Upper lobe of right lung (tissue), 1 donor: ENCODE results near the gene HNRNPUL1. TPM values are rescaled to one million over a fixed set of nuclear protein-coding genes. Genes with fewer than 3 reads are reported as not detected.

ENCODE experiments used
- ATAC-seq: fragments of 200-7000 bp; cut with Tn5 transposase; one replicate; pipeline ENCODE4 v1.9.1; 2020; ENCODE audit warnings: mild to moderate bottlenecking, moderate library complexity
- DNase-seq: peaks from one replicate; pipeline ENCODE4 v3.0.0-alpha.2; 2020
- H3K27ac ChIP-seq: fragments of 200-600 bp; one replicate; pipeline ENCODE4 v1.8.0; 2022
- H3K27me3 ChIP-seq: fragments of 200-600 bp; one replicate; pipeline ENCODE4 v1.8.0; 2022; ENCODE audit warnings: mild to moderate bottlenecking
- H3K36me3 ChIP-seq: fragments of 200-600 bp; one replicate; pipeline ENCODE4 v1.8.0; 2022
- H3K4me1 ChIP-seq: fragments of 200-600 bp; one replicate; pipeline ENCODE4 v1.8.0; 2022
- H3K4me3 ChIP-seq: fragments of 200-600 bp; one replicate; pipeline ENCODE4 v1.8.0; 2022; ENCODE audit warnings: mild to moderate bottlenecking
- H3K9me3 ChIP-seq: fragments of 200-600 bp; one replicate; pipeline ENCODE4 v1.8.0; 2022
- intact Hi-C: fragments of 100-400 bp; cut with DNase I; formaldehyde crosslinking; loops from one replicate; pipeline ENCODE4 v1.11.0; 2022
- total RNA-seq: library from RNA; stranded (reverse); fragmentation: NEBNext Ultra II Directional; extraction: Animal tissue kit (Norgen Biotek cat#: 25700); gene quantifications from one replicate; pipeline ENCODE4 v1.2.1, GENCODE V29; 2021
- TF ChIP-seq, protein P1 (sequence below): fragments of 200-600 bp; IDR thresholded peaks from one replicate; pipeline ENCODE4 v1.8.0; 2022; ENCODE audit warnings: antibody characterized with exemption
- donor health status: DM: no; HTN: yes; CAD: no; lungs with severe emphysema.

The HNRNPUL1 gene
- total RNA-seq, 1 donor from 2014 or later = 171 TPM

DNA sequence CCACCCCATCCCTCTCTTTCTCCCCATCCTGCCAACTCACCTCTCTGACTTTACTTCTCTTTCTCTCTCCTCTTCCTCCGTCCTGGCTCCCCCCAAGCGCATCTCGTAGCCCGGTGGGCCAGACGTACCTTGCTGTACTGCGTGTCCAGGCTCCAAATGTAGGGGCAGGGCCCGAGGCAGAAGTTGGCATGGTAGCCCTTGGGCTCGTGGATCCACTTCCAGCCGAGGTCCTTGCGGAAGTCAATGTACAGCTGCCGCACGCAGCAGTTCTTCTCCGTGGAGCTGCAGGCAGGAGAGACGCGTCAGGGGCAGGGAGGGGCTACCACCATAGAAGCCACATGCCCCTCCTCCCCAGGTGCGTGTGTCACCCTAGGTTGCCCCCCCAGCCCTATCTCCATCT, 67.8 kb downstream of the HNRNPUL1 start:
- Histone ChIP-seq H3K9me3 (no peaks in the 10 kb centered on the region), H3K36me3 (peaks cover 65% of the 10 kb centered on the region), H3K4me1 (peaks cover 34% of the 10 kb centered on the region), H3K4me3 (no peak overlapping the region), H3K27me3 (no peaks in the 10 kb centered on the region), H3K27ac (no peak overlapping the region)
- ATAC-seq = no peak
- DNase-seq = no peak
- TF ChIP-seq, protein P1, sequence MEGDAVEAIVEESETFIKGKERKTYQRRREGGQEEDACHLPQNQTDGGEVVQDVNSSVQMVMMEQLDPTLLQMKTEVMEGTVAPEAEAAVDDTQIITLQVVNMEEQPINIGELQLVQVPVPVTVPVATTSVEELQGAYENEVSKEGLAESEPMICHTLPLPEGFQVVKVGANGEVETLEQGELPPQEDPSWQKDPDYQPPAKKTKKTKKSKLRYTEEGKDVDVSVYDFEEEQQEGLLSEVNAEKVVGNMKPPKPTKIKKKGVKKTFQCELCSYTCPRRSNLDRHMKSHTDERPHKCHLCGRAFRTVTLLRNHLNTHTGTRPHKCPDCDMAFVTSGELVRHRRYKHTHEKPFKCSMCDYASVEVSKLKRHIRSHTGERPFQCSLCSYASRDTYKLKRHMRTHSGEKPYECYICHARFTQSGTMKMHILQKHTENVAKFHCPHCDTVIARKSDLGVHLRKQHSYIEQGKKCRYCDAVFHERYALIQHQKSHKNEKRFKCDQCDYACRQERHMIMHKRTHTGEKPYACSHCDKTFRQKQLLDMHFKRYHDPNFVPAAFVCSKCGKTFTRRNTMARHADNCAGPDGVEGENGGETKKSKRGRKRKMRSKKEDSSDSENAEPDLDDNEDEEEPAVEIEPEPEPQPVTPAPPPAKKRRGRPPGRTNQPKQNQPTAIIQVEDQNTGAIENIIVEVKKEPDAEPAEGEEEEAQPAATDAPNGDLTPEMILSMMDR = no peak
- intact Hi-C loops = no loop called here

DNA sequence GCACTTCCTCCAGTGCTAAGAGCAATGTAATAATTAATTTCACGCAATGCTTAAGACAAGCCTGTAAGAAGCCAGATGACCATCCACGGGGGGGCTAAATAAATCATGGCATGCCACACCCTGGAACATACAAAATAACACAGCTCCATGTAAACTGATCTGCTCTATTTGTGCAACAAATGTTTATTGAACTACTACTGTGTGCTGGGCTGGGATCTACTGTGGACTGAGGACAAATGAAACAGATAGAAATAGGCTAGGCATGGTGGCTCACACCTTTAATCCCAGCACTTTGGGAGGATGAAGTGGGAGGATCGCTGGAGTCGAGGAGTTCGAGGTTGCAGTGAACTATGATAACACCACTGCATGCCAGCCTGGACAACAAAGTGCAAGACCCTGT, 68.3 kb downstream of the HNRNPUL1 start:
- Histone ChIP-seq H3K27me3 (no peaks in the 10 kb centered on the region), H3K27ac (no peak overlapping the region), H3K36me3 (peaks cover 70% of the 10 kb centered on the region), H3K4me3 (no peak overlapping the region), H3K9me3 (no peaks in the 10 kb centered on the region), H3K4me1 (peaks cover 29% of the 10 kb centered on the region)
- ATAC-seq (no peak), DNase-seq (no peak)
- TF ChIP-seq, protein P1 = no peak
- intact Hi-C loops = no loop called here

DNA sequence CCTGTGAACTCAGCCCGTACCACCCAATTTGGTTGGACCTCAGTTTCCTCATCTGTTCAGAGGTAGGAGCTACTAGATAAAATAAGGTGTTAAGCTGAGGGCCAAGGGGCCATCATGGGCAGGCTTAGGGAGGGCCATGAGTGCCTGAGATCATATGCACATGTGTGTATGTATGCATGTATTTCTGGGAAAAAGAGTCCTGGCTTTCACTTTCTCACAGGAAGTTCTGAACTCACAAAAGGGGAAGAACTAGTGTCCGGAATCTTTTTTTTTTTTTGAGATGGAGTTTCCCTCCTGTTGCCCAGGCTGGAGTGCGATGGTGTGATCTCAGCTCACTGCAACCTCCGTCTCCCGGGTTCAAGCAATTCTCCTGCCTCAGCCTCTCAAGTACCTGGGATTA, 70.6 kb downstream of the HNRNPUL1 start:
- Histone ChIP-seq H3K4me3 (no peak overlapping the region), H3K27ac (peak overlapping the region; percentile 58)
- peak; percentile 79 for ATAC-seq

DNA sequence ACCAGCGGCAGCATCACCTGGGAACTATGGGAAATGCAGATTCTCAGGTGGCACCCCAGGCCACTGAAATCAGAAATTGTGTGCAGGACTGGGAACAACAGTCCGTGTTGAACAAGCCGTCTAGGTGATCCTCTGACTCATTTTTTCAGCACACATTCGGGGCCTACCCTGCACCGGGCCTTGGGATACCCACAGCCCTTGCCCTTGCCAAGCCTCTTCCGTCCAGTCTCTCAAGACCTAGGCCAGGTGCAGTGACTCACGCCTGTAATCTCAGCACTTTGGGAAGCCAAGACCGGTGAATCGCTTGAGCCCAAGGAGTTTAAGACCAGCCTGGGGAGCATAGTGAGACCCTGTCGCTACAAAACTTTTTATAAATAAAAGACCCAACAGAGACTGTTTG, 71.3 kb downstream of the HNRNPUL1 start:
- Histone ChIP-seq H3K27me3 (no peaks in the 10 kb centered on the region), H3K27ac (no peak overlapping the region), H3K9me3 (no peaks in the 10 kb centered on the region), H3K4me1 (no peaks in the 10 kb centered on the region), H3K4me3 (no peak overlapping the region), H3K36me3 (peaks cover 81% of the 10 kb centered on the region)
- DNase-seq = no peak
- no peak for ATAC-seq
- intact Hi-C loops = no loop called here
- TF ChIP-seq, protein P1 = no peak

More for the DNA sequence above, 70.6 kb downstream of the HNRNPUL1 start:
- no peak for DNase-seq
- intact Hi-C loops = no loop called here
- Histone ChIP-seq H3K4me1 (peaks cover 6% of the 10 kb centered on the region), H3K9me3 (no peaks in the 10 kb centered on the region), H3K36me3 (peaks cover 82% of the 10 kb centered on the region), H3K27me3 (no peaks in the 10 kb centered on the region)
- TF ChIP-seq, protein P1 = no peak

DNA sequence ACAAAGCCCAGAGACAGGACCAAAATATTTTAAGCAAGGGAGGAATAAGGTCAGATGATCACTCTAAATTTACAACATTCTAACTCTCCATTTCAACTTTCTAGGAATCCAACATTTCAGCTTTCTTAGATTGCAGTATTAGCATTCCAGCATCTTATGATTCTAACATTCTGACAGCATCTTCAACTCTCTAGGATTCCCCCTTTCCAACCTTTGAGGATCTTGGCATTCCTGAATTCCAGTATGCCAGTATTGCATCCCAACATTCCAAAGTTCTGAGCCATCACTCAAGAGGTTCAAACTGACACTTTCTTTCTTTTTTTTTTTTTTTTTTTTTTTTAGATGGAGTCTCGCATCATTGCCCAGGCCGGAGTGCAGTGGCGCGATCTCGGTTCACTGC, 75.8 kb downstream of the HNRNPUL1 start:
- H3K4me3 ChIP-seq = no peak overlapping the region
- no peak overlapping the region for H3K27ac ChIP-seq
- no peak for ATAC-seq
- TF ChIP-seq, protein P1 = no peak
- H3K27me3 ChIP-seq = no peaks in the 10 kb centered on the region
- intact Hi-C loops = no loop called here
- H3K4me1 ChIP-seq = no peaks in the 10 kb centered on the region
- peaks cover 71% of the 10 kb centered on the region for H3K36me3 ChIP-seq
- no peaks in the 10 kb centered on the region for H3K9me3 ChIP-seq
- no peak for DNase-seq
